Astrocyte (in vitro differentiated cells and primary cell): Measurements from ENCODE around the gene TMEM108. TPM values are rescaled to one million over a fixed set of nuclear protein-coding genes. Genes with fewer than 3 reads are reported as not detected.

Experiments used
- DNase-seq: peaks from one replicate; pipeline ENCODE4 v3.0.0-alpha.2; 2010; ENCODE audit warnings: low read depth
- FAIRE-seq: peaks from 2 replicates; lab custom pipeline; 2011; peaks lifted over from hg19 to GRCh38; lab: Jason Lieb, UNC
- H2AFZ ChIP-seq: 2 replicates; pipeline ENCODE4 v1.6.0; 2012; ENCODE audit warnings: low read depth, low read length, inconsistent platforms
- H3K27ac ChIP-seq: 2 replicates; pipeline ENCODE4 v1.5.1; 2011; ENCODE audit warnings: low read depth, low read length, inconsistent platforms
- H3K27me3 ChIP-seq: 2 replicates; pipeline ENCODE4 v1.6.0; 2011; ENCODE audit warnings: low read length, inconsistent platforms; ENCODE audit not compliant: insufficient read depth
- H3K36me3 ChIP-seq: 2 replicates; pipeline ENCODE4 v1.5.1; 2011; ENCODE audit warnings: low read length, inconsistent platforms; ENCODE audit not compliant: insufficient read depth
- H3K4me1 ChIP-seq: 2 replicates; pipeline ENCODE4 v1.5.1; 2011; ENCODE audit warnings: low read length, inconsistent platforms; ENCODE audit not compliant: insufficient read depth
- H3K4me2 ChIP-seq: 2 replicates; pipeline ENCODE4 v1.6.0; 2012; ENCODE audit warnings: low read length, inconsistent platforms
- H3K4me3 ChIP-seq: 2 replicates; pipeline ENCODE4 v1.5.1; 2011; ENCODE audit warnings: low read depth, mild to moderate bottlenecking, low read length, inconsistent platforms; ENCODE audit not compliant: insufficient read depth
- H3K79me2 ChIP-seq: 2 replicates; pipeline ENCODE4 v1.6.0; 2012; ENCODE audit warnings: mild to moderate bottlenecking, low read length, inconsistent platforms; ENCODE audit not compliant: insufficient read depth
- H3K9ac ChIP-seq: 2 replicates; pipeline ENCODE4 v1.6.0; 2012; ENCODE audit warnings: mild to moderate bottlenecking, low read length, inconsistent platforms
- H3K9me3 ChIP-seq: 2 replicates; pipeline ENCODE4 v1.5.1; 2012; ENCODE audit warnings: low read depth, mild to moderate bottlenecking, low read length, inconsistent platforms; ENCODE audit not compliant: insufficient read depth
- H4K20me1 ChIP-seq: 2 replicates; pipeline ENCODE4 v1.6.0; 2012; ENCODE audit warnings: low read length, inconsistent platforms; ENCODE audit not compliant: insufficient read depth
- H3K27ac Mint-ChIP-seq: one replicate; pipeline ENCODE4 v1.8.0; 2021; ENCODE audit warnings: mild to moderate bottlenecking, mixed read lengths; ENCODE audit not compliant: unreplicated experiment
- H3K27me3 Mint-ChIP-seq: one replicate; pipeline ENCODE4 v1.8.0; 2021; ENCODE audit warnings: low read depth, mixed read lengths; ENCODE audit not compliant: unreplicated experiment
- H3K36me3 Mint-ChIP-seq: one replicate; pipeline ENCODE4 v1.8.0; 2021; ENCODE audit warnings: low read depth, mixed read lengths; ENCODE audit not compliant: unreplicated experiment
- H3K4me1 Mint-ChIP-seq: one replicate; pipeline ENCODE4 v1.8.0; 2021; ENCODE audit warnings: low read depth, mixed read lengths; ENCODE audit not compliant: unreplicated experiment
- H3K4me3 Mint-ChIP-seq: one replicate; pipeline ENCODE4 v1.8.0; 2021; ENCODE audit warnings: mild to moderate bottlenecking, moderate library complexity, mixed read lengths; ENCODE audit not compliant: unreplicated experiment
- H3K9me3 Mint-ChIP-seq: one replicate; pipeline ENCODE4 v1.8.0; 2021; ENCODE audit warnings: mild to moderate bottlenecking, mixed read lengths; ENCODE audit not compliant: unreplicated experiment
- EZH2 ChIP-seq: IDR thresholded peaks from 2 replicates; pipeline ENCODE4 v1.6.1; 2012; ENCODE audit warnings: mild to moderate bottlenecking, low read length, inconsistent platforms; ENCODE audit not compliant: insufficient read depth
- total RNA-seq: library from RNA; stranded (reverse); gene quantifications from 2 replicates; pipeline ENCODE4 v1.2.1, GENCODE V29; 2021
- TF ChIP-seq, protein P1 (sequence below): IDR thresholded peaks from 2 replicates; pipeline ENCODE4 v1.5.1; 2011; ENCODE audit warnings: low read depth, mild to moderate bottlenecking, inconsistent platforms, low read length, moderate library complexity; ENCODE audit not compliant: insufficient read depth

Gene TMEM108
- total RNA-seq, 1 donor from 2014 or later: 5.6 TPM

DNA sequence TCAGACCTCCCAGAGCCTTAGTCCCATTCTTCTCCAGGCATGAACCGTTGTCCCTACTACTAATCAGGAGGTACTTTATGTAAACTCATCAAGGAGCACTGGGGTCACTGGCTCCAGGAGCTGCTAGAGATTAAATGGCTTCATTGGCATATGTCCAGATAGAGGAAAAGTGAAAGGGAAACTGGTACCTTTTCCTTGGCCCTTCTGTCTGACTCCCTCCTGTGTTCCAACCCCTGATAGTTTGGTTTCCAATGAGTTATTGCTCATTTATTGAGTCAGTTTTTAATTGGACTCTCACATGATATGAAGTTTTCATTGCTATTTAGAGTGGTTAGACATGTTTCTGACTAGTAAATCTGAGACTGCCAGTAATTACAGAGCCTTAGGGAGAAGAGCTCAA, 231.2 kb downstream of the TMEM108 start:
- H3K27ac ChIP-seq: no peak overlapping the region
- Mint-ChIP-seq H3K4me3 (no peak overlapping the region), H3K27me3 (no peaks in the 10 kb centered on the region)

DNA sequence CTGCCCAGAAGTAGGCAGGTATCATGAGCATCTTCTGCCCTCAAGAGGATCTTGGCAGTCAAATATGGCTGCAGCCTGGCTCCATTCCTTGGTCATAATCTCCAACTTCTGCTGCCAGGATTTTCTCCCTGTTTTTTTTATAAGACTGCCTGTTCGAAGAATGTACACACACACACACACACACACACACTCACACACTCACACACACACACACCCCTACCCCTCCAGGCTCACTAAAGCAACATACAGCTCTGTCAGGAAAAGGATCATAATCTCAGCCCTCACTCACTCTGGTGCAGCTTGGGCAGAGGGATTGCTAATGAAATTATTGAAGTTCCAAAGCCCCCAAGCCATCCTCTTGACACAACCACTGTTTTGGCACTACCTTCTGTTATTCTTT, 232.4 kb downstream of the TMEM108 start:
- H3K9me3 ChIP-seq: no peaks in the 10 kb centered on the region
- Mint-ChIP-seq H3K27ac (no peak overlapping the region), H3K9me3 (no peaks in the 10 kb centered on the region), H3K4me1 (peaks cover 1% of the 10 kb centered on the region), H3K36me3 (no peaks in the 10 kb centered on the region), H3K4me3 (no peak overlapping the region), H3K27me3 (no peaks in the 10 kb centered on the region)
- FAIRE-seq (no peak), DNase-seq (no peak)
- no peaks in the 10 kb centered on the region for H3K27me3 ChIP-seq
- no peaks in the 10 kb centered on the region for H3K79me2 ChIP-seq
- H3K4me2 ChIP-seq: no peak overlapping the region
- H3K4me1 ChIP-seq: no peaks in the 10 kb centered on the region
- H3K36me3 ChIP-seq: no peaks in the 10 kb centered on the region
- H3K27ac ChIP-seq: no peak overlapping the region
- no peak overlapping the region for H3K9ac ChIP-seq
- TF ChIP-seq, protein P1, sequence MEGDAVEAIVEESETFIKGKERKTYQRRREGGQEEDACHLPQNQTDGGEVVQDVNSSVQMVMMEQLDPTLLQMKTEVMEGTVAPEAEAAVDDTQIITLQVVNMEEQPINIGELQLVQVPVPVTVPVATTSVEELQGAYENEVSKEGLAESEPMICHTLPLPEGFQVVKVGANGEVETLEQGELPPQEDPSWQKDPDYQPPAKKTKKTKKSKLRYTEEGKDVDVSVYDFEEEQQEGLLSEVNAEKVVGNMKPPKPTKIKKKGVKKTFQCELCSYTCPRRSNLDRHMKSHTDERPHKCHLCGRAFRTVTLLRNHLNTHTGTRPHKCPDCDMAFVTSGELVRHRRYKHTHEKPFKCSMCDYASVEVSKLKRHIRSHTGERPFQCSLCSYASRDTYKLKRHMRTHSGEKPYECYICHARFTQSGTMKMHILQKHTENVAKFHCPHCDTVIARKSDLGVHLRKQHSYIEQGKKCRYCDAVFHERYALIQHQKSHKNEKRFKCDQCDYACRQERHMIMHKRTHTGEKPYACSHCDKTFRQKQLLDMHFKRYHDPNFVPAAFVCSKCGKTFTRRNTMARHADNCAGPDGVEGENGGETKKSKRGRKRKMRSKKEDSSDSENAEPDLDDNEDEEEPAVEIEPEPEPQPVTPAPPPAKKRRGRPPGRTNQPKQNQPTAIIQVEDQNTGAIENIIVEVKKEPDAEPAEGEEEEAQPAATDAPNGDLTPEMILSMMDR: no peak
- no peak for TF ChIP-seq EZH2
- no peaks in the 10 kb centered on the region for H4K20me1 ChIP-seq
- no peak overlapping the region for H3K4me3 ChIP-seq
- H2AFZ ChIP-seq: no peak overlapping the region

More for the DNA sequence above, 231.2 kb downstream of the TMEM108 start:
- H3K9me3 ChIP-seq: no peaks in the 10 kb centered on the region
- H4K20me1 ChIP-seq: no peaks in the 10 kb centered on the region
- peaks cover 1% of the 10 kb centered on the region for H3K4me1 Mint-ChIP-seq
- no peak overlapping the region for H2AFZ ChIP-seq
- H3K36me3 Mint-ChIP-seq: no peaks in the 10 kb centered on the region
- no peak overlapping the region for H3K4me2 ChIP-seq
- no peak for DNase-seq
- no peaks in the 10 kb centered on the region for H3K9me3 Mint-ChIP-seq
- no peak overlapping the region for H3K9ac ChIP-seq
- H3K79me2 ChIP-seq: no peaks in the 10 kb centered on the region
- no peak for FAIRE-seq
- TF ChIP-seq EZH2: no peak
- TF ChIP-seq, protein P1: no peak
- no peaks in the 10 kb centered on the region for H3K36me3 ChIP-seq
- H3K4me1 ChIP-seq: no peaks in the 10 kb centered on the region
- H3K4me3 ChIP-seq: no peak overlapping the region
- H3K27me3 ChIP-seq: no peaks in the 10 kb centered on the region
- H3K27ac Mint-ChIP-seq: no peak overlapping the region

- Histone ChIP-seq H3K9ac (no peak overlapping the region), H3K4me2 (no peak overlapping the region), H3K4me1 (no peaks in the 10 kb centered on the region), H3K79me2 (no peaks in the 10 kb centered on the region), H3K27ac (no peak overlapping the region), H2AFZ (no peak overlapping the region), H3K4me3 (no peak overlapping the region), H3K9me3 (no peaks in the 10 kb centered on the region), H4K20me1 (no peaks in the 10 kb centered on the region), H3K36me3 (no peaks in the 10 kb centered on the region), H3K27me3 (no peaks in the 10 kb centered on the region)
- H3K27me3 Mint-ChIP-seq: no peaks in the 10 kb centered on the region
- DNase-seq (no peak), FAIRE-seq (no peak)
- no peak for TF ChIP-seq EZH2
- TF ChIP-seq, protein P1: no peak
- H3K27ac Mint-ChIP-seq: no peak overlapping the region
- H3K36me3 Mint-ChIP-seq: no peaks in the 10 kb centered on the region
- H3K9me3 Mint-ChIP-seq: no peaks in the 10 kb centered on the region
- no peak overlapping the region for H3K4me3 Mint-ChIP-seq
- peaks cover 1% of the 10 kb centered on the region for H3K4me1 Mint-ChIP-seq
Observed at GRCh38 chr3:133271042-133271441, 232.9 kb downstream of the TMEM108 start.
